Measurements from ENCODE around the gene SYDE1. TPM values are rescaled to one million over a fixed set of nuclear protein-coding genes. Genes with fewer than 3 reads are reported as not detected.

The SYDE1 gene
- total RNA-seq, 1 experiment from 2014 or later, result 17.5 TPM

- DNase-seq, result no peak
- no peaks in the 10 kb centered on the region for H3K36me3 ChIP-seq (replicated peaks; ENCODE audit: control insufficient read depth, insufficient read depth, low read length)
- H3K4me3 ChIP-seq (ENCODE audit: insufficient read depth, low read depth, low read length), result no peak overlapping the region
- H3K27me3 ChIP-seq (ENCODE audit: control insufficient read depth, insufficient read depth, low read length), result no peaks in the 10 kb centered on the region
Observed at GRCh38 chr19:15156391-15156790, 49.2 kb downstream of the SYDE1 start.

GRCh38 chr19:15159251-15159650 is 52.0 kb downstream of the SYDE1 start:
- Histone ChIP-seq H3K27me3 (ENCODE audit: control insufficient read depth, insufficient read depth, low read length) (no peaks in the 10 kb centered on the region), H3K4me3 (ENCODE audit: insufficient read depth, low read depth, low read length) (no peak overlapping the region), H3K36me3 (replicated peaks; ENCODE audit: control insufficient read depth, insufficient read depth, low read length) (peaks cover 12% of the 10 kb centered on the region)
- peak; percentile 64 for DNase-seq

GRCh38 chr19:15161028-15161984 is 54.1 kb downstream of the SYDE1 start:
- Histone ChIP-seq H3K36me3 (replicated peaks; ENCODE audit: control insufficient read depth, insufficient read depth, low read length) (peaks cover 29% of the 10 kb centered on the region), H3K4me3 (ENCODE audit: insufficient read depth, low read depth, low read length) (no peak overlapping the region), H3K27me3 (ENCODE audit: control insufficient read depth, insufficient read depth, low read length) (no peaks in the 10 kb centered on the region)
- peak; percentile 83 for DNase-seq

Other genes starting within 250 kb of the SYDE1 start
- gene OR7A17, start 221.3 kb upstream of the SYDE1 start, total RNA-seq (2014; rRNA removed; shearing (Covaris generic)), result not detected in 2 replicates
- not detected in 2 replicates for gene OR7C2, start 165.9 kb upstream of the SYDE1 start, total RNA-seq (2014; rRNA removed; shearing (Covaris generic))
- gene SLC1A6, start 127.5 kb upstream of the SYDE1 start, total RNA-seq (2014; rRNA removed; shearing (Covaris generic)), result 0.62 TPM in 1 of 2 replicates, not detected in the other
- not detected in 2 replicates for gene CASP14, start 57.9 kb upstream of the SYDE1 start, total RNA-seq (2014; rRNA removed; shearing (Covaris generic))
- gene OR1I1, start 25.2 kb upstream of the SYDE1 start, total RNA-seq (2014; rRNA removed; shearing (Covaris generic)), result not detected in 2 replicates
- gene NOTCH3, start 93.6 kb downstream of the SYDE1 start, total RNA-seq (2014; rRNA removed; shearing (Covaris generic)), result 47.0 and 52.1 TPM in 2 replicates
- 5.4 and 6.2 TPM in 2 replicates for gene EPHX3, start 125.0 kb downstream of the SYDE1 start, total RNA-seq (2014; rRNA removed; shearing (Covaris generic))
- 24.8 and 26.1 TPM in 2 replicates for gene BRD4, start 225.1 kb downstream of the SYDE1 start, total RNA-seq (2014; rRNA removed; shearing (Covaris generic))

All from H7 (cell line).